Suprapubic skin (tissue), 4 donors: ENCODE data around the gene WHRN.

ENCODE experiments used
- CTCF ChIP-seq, 2 donors: fragments of 200-600 bp in 1 of 2; fragments of 450-650 bp in 1 of 2; sonication (generic) in 1 of 2; IDR thresholded peaks; one replicate each; pipeline ENCODE4 v1.5.1; 2016 to 2019; ENCODE audit warnings: antibody characterized with exemption in 2 of 2, mild to moderate bottlenecking in 1 of 2, moderate library complexity in 1 of 2
- POLR2A ChIP-seq, 2 donors: fragments of 450-650 bp; IDR thresholded peaks; one replicate each; pipeline ENCODE4 v1.6.1; 2017; ENCODE audit warnings: antibody characterized with exemption in 2 of 2, mild to moderate bottlenecking in 2 of 2, moderate library complexity in 2 of 2
- POLR2AphosphoS5 ChIP-seq, 3 donors: sonication (generic); formaldehyde crosslinking; IDR thresholded peaks; one replicate each; pipeline ENCODE4 v1.6.1; 2017; ENCODE audit warnings: antibody characterized with exemption in 3 of 3

GRCh38 chr9:114362394-114362793, 142.9 kb downstream of the WHRN start:
- TF ChIP-seq POLR2AphosphoS5 (IDR thresholded peaks at IDR 0.05) (no peak), CTCF (IDR thresholded peaks at IDR 0.05) (no peak), POLR2A (IDR thresholded peaks at IDR 0.05) (no peak)
